ENCODE measurements around the gene RNF17. TPM values are rescaled to one million over a fixed set of nuclear protein-coding genes. Genes with fewer than 3 reads are reported as not detected.

The RNF17 gene
- total and polyA plus RNA-seq, 2 of the 8 experiments (the other 6 are each of a cell fraction or from before 2014, with no cell fraction given): not detected

GRCh38 chr13:24747248-24748060 is 16.5 kb upstream of the RNF17 start:
- H4K5ac ChIP-seq (ENCODE audit: insufficient read length, low read depth, low read length): no peak overlapping the region
- ChIA-PET CTCF (ENCODE audit: partially characterized antibody) (interaction anchor here (0.9 to 2.1 kb wide), 12 partner anchors 11 to 247 kb away, joined by 3 to 6 read pairs (median 3); no protein-coding TSS in a partner anchor), POLR2A (ENCODE audit: partially characterized antibody) (interaction anchor here (0.9 to 1.6 kb wide), 2 partner anchors 21 to 175 kb away, joined by 4 read pairs; a partner anchor contains a TSS)
- H3K4me2 ChIP-seq (ENCODE audit: insufficient read depth in 1 of 2, low read depth in 2 of 2, low read length in 2 of 2): peak overlapping the region; percentile 66 to 89
- H3K79me1 ChIP-seq (ENCODE audit: low read depth, low read length): no peaks in the 10 kb centered on the region
- 0 out of 2 replicates have a peak overlapping the region, but pooled peaks have one; percentile 11 for H2AFZ ChIP-seq (ENCODE audit: low read length)
- no peak overlapping the region for H3K4ac ChIP-seq (replicated peaks; ENCODE audit: insufficient read length, low read depth, low read length)
- H3K23ac ChIP-seq (ENCODE audit: insufficient read length): no peak overlapping the region
- H2BK15ac ChIP-seq (ENCODE audit: low read length): no peak overlapping the region
- peaks cover 0 to 2% of the 10 kb centered on the region in 2 experiments for H4K20me1 ChIP-seq (replicated peaks in 1 of 2; ENCODE audit: control insufficient read depth in 1 of 2, insufficient read depth in 2 of 2, low read length in 2 of 2)
- H3K4me3 ChIP-seq (ENCODE audit: extremely low read depth in 1 of 4, insufficient read depth in 2 of 4, low read depth in 3 of 4, low read length in 4 of 4): peak overlapping the region; percentile 22 to 58 (median 44); a peak in 7 of 8 replicates
- H3K14ac ChIP-seq (ENCODE audit: insufficient read length): no peak overlapping the region
- no peaks in the 10 kb centered on the region; a peak in 1 of 4 replicates for H3K9me3 ChIP-seq (ENCODE audit: insufficient read depth in 2 of 2, low read depth in 1 of 2, low read length in 1 of 2)
- peaks cover 0 to 5% (median 0%) of the 10 kb centered on the region in 4 experiments; a peak in 1 of 8 replicates for H3K36me3 ChIP-seq (ENCODE audit: control insufficient read depth in 2 of 4, insufficient read depth in 4 of 4, low read length in 3 of 4)
- H4K91ac ChIP-seq (replicated peaks; ENCODE audit: insufficient read length, low read length): no peak overlapping the region
- H3K27ac ChIP-seq (ENCODE audit: low read depth, low read length): no peak overlapping the region
- peaks cover 43 to 64% (median 58%) of the 10 kb centered on the region in 4 experiments for H3K27me3 ChIP-seq (replicated peaks in 1 of 4; ENCODE audit: control insufficient read depth in 3 of 4, extremely low read depth in 1 of 4, insufficient read depth in 3 of 4, low read length in 3 of 4)
- no peak overlapping the region for H3K18ac ChIP-seq (ENCODE audit: extremely low read depth, low read length)
- H2BK12ac ChIP-seq (ENCODE audit: low read depth, low read length): no peak overlapping the region
- FAIRE-seq: no peak
- no peak overlapping the region for H2AK5ac ChIP-seq (ENCODE audit: low read depth, low read length)
- H2BK20ac ChIP-seq (ENCODE audit: low read length): no peak overlapping the region
- H2BK5ac ChIP-seq (ENCODE audit: low read depth, low read length): no peak overlapping the region
- H2BK120ac ChIP-seq (replicated peaks; ENCODE audit: low read depth, low read length): no peak overlapping the region
- peak in 1 of 2 experiments; percentile 70 for DNase-seq (ENCODE audit: low read depth in 1 of 2, low spot score in 2 of 2)
- H3K4me1 ChIP-seq (replicated peaks in 1 of 4; ENCODE audit: control insufficient read depth in 3 of 4, insufficient read depth in 4 of 4, low read length in 3 of 4): peaks cover 0 to 18% (median 8%) of the 10 kb centered on the region in 4 experiments; a peak in 5 of 7 replicates
- WGBS, 2 experiments (ENCODE audit: extremely low coverage in 1 of 2, insufficient coverage in 1 of 2, insufficient read length in 1 of 2, insufficient replicate concordance in 2 of 2, low coverage in 1 of 2, low lambda C conversion rate in 2 of 2, missing lambda C conversion rate in 1 of 2): 4% methylated on average over 58 of the region's 61 CpGs; no CpG with 5 or more reads in 1 of the 2 experiments
- no peak overlapping the region for H3K56ac ChIP-seq (replicated peaks; ENCODE audit: insufficient read length, low read depth, low read length)
- peak overlapping the region; percentile 46 for H4K8ac ChIP-seq (ENCODE audit: extremely low read depth, insufficient read depth, low read length)
- H3K23me2 ChIP-seq (ENCODE audit: low read depth, low read length): peaks cover 11% of the 10 kb centered on the region
- H3K9ac ChIP-seq (replicated peaks in 1 of 4; ENCODE audit: extremely low read depth in 1 of 4, low read depth in 3 of 4, low read length in 3 of 4): no peak overlapping the region
- H3K79me2 ChIP-seq (ENCODE audit: control insufficient read depth in 1 of 2, insufficient read depth in 2 of 2, low read length in 2 of 2): no peaks in the 10 kb centered on the region
- no peak for TF ChIP-seq SP4 (IDR thresholded peaks at IDR 0.05; ENCODE audit: low read length)
- no peak for TF ChIP-seq TAF7 (optimal IDR thresholded peaks at IDR 0.05; ENCODE audit: borderline replicate concordance, low read depth, low read length)
- TF ChIP-seq CBX8 (IDR thresholded peaks at IDR 0.05; ENCODE audit: borderline replicate concordance, low read depth, low read length): no peak
- no peak for TF ChIP-seq KDM5A (IDR thresholded peaks at IDR 0.05; ENCODE audit: low read length)
- no peak for TF ChIP-seq HDAC6 (IDR thresholded peaks at IDR 0.05; ENCODE audit: low read depth, low read length)
- no peak for TF ChIP-seq ZNF274 (IDR thresholded peaks at IDR 0.05; ENCODE audit: borderline replicate concordance, extremely low read depth, low read length)
- TF ChIP-seq FOSL1 (IDR thresholded peaks at IDR 0.05; ENCODE audit: insufficient read depth, low read depth, low read length): no peak
- TF ChIP-seq SIRT6 (IDR thresholded peaks at IDR 0.05; ENCODE audit: low read length): no peak
- TF ChIP-seq SIN3A (conservative IDR thresholded peaks at IDR 0.05 in 1 of 2, IDR thresholded peaks at IDR 0.05 in 1 of 2; ENCODE audit: low read depth in 1 of 2, low read length in 2 of 2): no peak
- TF ChIP-seq CREB1 (IDR thresholded peaks at IDR 0.05): no peak
- TF ChIP-seq RAD21 (IDR thresholded peaks at IDR 0.05 in 1 of 2, conservative IDR thresholded peaks at IDR 0.05 in 1 of 2; ENCODE audit: low read depth in 2 of 2, low read length in 2 of 2): no peak
